ENCODE measurements around the gene PARP8.

GRCh38 chr5:50888751-50889150, 222.3 kb downstream of the PARP8 start:
- TF ChIP-seq CTCF (IDR thresholded peaks at IDR 0.05) (no peak), POLR2A (IDR thresholded peaks at IDR 0.05) (no peak), EP300 (IDR thresholded peaks at IDR 0.05) (no peak), POLR2AphosphoS5 (IDR thresholded peaks at IDR 0.05) (no peak)

Measured in upper lobe of left lung (tissue), 4 donors.